ENCODE data around the gene PLAC8. TPM values are rescaled to one million over a fixed set of nuclear protein-coding genes. Genes with fewer than 3 reads are reported as not detected.

PLAC8 gene
- total RNA-seq, 2 experiments from 2014 or later, result not detected

- Histone ChIP-seq H3K9me2 (ENCODE audit: insufficient read depth, low read length) (no peaks in the 10 kb centered on the region), H3K4me1 (ENCODE audit: insufficient read depth, low read length, poor library complexity, severe bottlenecking) (peaks cover 6% of the 10 kb centered on the region), H3K79me2 (ENCODE audit: insufficient read depth, low read depth, low read length) (no peaks in the 10 kb centered on the region), H3K27ac (ENCODE audit: low read depth, low read length, poor library complexity, severe bottlenecking) (no peak overlapping the region), H3K9me3 (ENCODE audit: low read length) (0 out of 2 replicates have a peak, but pooled peaks cover 6% of the 10 kb centered on the region), H4K20me1 (ENCODE audit: insufficient read depth, low read length) (no peaks in the 10 kb centered on the region), H3K36me3 (ENCODE audit: insufficient read depth, low read length) (no peaks in the 10 kb centered on the region), H3K4me3 (ENCODE audit: low read depth, low read length, poor library complexity, severe bottlenecking) (no peak overlapping the region), H2AFZ (ENCODE audit: low read length) (no peak overlapping the region), H3K4me2 (ENCODE audit: low read length) (no peak overlapping the region)
- no TSS peak for BruUV-seq (replicated peaks)
- CTCF ChIA-PET (ENCODE audit: unreplicated experiment), result no interaction called here
- POLR2A ChIA-PET, result interaction anchor here (0.9 to 1.3 kb wide), 3 partner anchors 10 to 22 kb away, joined by 3 to 5 read pairs (median 3); no protein-coding TSS in a partner anchor
- TF ChIP-seq EZH2phosphoT487 (IDR thresholded peaks at IDR 0.05; ENCODE audit: borderline replicate concordance, low read depth, low read length) (no peak), CTCF (conservative IDR thresholded peaks at IDR 0.05; ENCODE audit: low read length) (no peak)
- no peak for DNase-seq (ENCODE audit: low spot score)
- intact Hi-C loops (cut with micrococcal nuclease; ENCODE audit: unreplicated experiment), result no loop called here
Measured at GRCh38 chr4:83132065-83132464, 17.5 kb upstream of the PLAC8 start.

DNA sequence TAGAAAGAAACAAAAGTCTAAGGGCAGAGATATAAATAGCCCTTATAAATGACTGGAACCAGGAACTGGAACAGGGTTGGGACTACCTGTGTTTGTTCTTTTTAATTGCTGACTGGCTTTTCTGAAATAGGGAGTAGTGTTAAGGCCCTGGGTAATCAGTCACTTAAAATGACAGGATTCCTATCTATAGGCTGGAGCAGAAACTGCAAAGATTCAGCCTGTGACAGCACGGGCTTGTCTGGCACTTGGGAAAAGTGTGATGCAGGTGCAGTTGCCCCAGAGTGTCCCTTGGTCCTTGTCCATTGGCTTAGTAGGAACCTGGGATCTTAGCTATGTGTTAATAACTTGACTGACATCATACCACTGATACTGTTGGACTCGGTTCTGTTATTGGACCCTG lies 14.7 kb upstream of the PLAC8 start:
- Histone ChIP-seq H3K9me2 (ENCODE audit: insufficient read depth, low read length) (no peaks in the 10 kb centered on the region), H3K4me2 (ENCODE audit: low read length) (no peak overlapping the region), H3K9me3 (ENCODE audit: low read length) (no peaks in the 10 kb centered on the region), H3K4me1 (ENCODE audit: insufficient read depth, low read length, poor library complexity, severe bottlenecking) (peaks cover 6% of the 10 kb centered on the region), H2AFZ (ENCODE audit: low read length) (no peak overlapping the region), H4K20me1 (ENCODE audit: insufficient read depth, low read length) (no peaks in the 10 kb centered on the region), H3K4me3 (ENCODE audit: low read depth, low read length, poor library complexity, severe bottlenecking) (no peak overlapping the region), H3K79me2 (ENCODE audit: insufficient read depth, low read depth, low read length) (no peaks in the 10 kb centered on the region), H3K27ac (ENCODE audit: low read depth, low read length, poor library complexity, severe bottlenecking) (no peak overlapping the region), H3K36me3 (ENCODE audit: insufficient read depth, low read length) (no peaks in the 10 kb centered on the region)
- CTCF ChIA-PET (ENCODE audit: unreplicated experiment), result no interaction called here
- POLR2A ChIA-PET, result interaction anchor here (0.6 kb wide), 1 partner anchor 84 kb away, joined by 3 read pairs; no protein-coding TSS in a partner anchor
- no peak for TF ChIP-seq CTCF (conservative IDR thresholded peaks at IDR 0.05; ENCODE audit: low read length)
- TF ChIP-seq EZH2phosphoT487 (IDR thresholded peaks at IDR 0.05; ENCODE audit: borderline replicate concordance, low read depth, low read length), result no peak
- no peak for DNase-seq (ENCODE audit: low spot score)
- intact Hi-C loops (cut with micrococcal nuclease; ENCODE audit: unreplicated experiment), result no loop called here
- no TSS peak for BruUV-seq (replicated peaks)

DNA sequence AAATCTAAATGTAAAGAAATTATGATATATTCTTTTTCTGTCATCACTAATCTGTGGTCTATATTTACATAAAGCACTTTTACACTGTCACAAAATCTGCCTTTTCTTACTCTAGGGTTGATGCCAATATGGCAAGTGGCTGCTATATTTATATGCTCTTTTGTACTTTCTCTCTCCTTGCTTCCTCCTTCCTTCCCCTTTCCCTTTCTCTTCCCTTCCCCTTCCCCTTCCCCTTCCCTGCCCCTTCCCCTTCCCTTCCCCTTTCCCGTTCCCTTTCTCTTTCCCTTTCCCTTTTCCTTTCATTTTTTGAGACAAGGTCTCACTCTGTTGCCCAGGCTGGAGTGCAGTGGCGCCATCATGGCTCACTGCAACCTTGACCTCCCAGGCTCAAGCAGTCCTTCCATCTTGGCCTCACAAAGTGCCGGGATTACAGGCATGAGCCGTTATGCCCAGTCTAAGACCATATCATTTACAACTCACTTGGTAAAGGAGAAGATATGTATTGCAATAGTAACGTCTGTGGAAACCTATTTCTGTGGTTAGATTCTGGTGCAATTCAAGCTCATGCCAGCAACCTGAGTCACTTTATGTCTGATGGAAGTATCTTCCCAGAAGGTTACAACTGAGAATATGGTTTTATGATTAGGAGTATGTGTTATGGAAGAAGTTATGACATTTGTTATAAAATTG lies 13.9 kb upstream of the PLAC8 start:
- Histone ChIP-seq H3K4me3 (ENCODE audit: low read depth, low read length, poor library complexity, severe bottlenecking) (no peak overlapping the region), H2AFZ (ENCODE audit: low read length) (no peak overlapping the region), H3K79me2 (ENCODE audit: insufficient read depth, low read depth, low read length) (no peaks in the 10 kb centered on the region), H3K9me3 (ENCODE audit: low read length) (no peaks in the 10 kb centered on the region), H3K4me1 (ENCODE audit: insufficient read depth, low read length, poor library complexity, severe bottlenecking) (peaks cover 6% of the 10 kb centered on the region), H4K20me1 (ENCODE audit: insufficient read depth, low read length) (no peaks in the 10 kb centered on the region), H3K27ac (ENCODE audit: low read depth, low read length, poor library complexity, severe bottlenecking) (no peak overlapping the region), H3K9me2 (ENCODE audit: insufficient read depth, low read length) (no peaks in the 10 kb centered on the region), H3K36me3 (ENCODE audit: insufficient read depth, low read length) (no peaks in the 10 kb centered on the region), H3K4me2 (ENCODE audit: low read length) (no peak overlapping the region)
- POLR2A ChIA-PET, result no interaction called here
- CTCF ChIA-PET (ENCODE audit: unreplicated experiment), result no interaction called here
- BruUV-seq (replicated peaks), result no TSS peak
- DNase-seq (ENCODE audit: low spot score), result no peak
- TF ChIP-seq EZH2phosphoT487 (IDR thresholded peaks at IDR 0.05; ENCODE audit: borderline replicate concordance, low read depth, low read length) (no peak), CTCF (conservative IDR thresholded peaks at IDR 0.05; ENCODE audit: low read length) (0 out of 2 replicates have a peak, but pooled peaks have one; percentile 10)
- intact Hi-C loops (cut with micrococcal nuclease; ENCODE audit: unreplicated experiment), result no loop called here

Data from OCI-LY7 (cell line).